SK-N-SH treated with all-trans-retinoic acid at 6 μM for 48 hours (cell line): ENCODE results near the gene ASTN2.

Experiments
- ATAC-seq: fragments of 200-7000 bp; cut with Tn5 transposase; 3 replicates; pipeline ENCODE4 v1.9.1; 2020; ENCODE audit warnings: mild to moderate bottlenecking, moderate library complexity
- ARNTL ChIP-seq: fragments of 450-650 bp; formaldehyde crosslinking; IDR thresholded peaks from 2 replicates; pipeline ENCODE4 v1.5.0; 2020; ENCODE audit warnings: low read depth, mild to moderate bottlenecking, moderate library complexity, borderline replicate concordance
- BACH2 ChIP-seq: fragments of 250-450 bp; sonication (Bioruptor Pico); IDR thresholded peaks from 2 replicates; pipeline ENCODE4 v1.9.0; 2021; ENCODE audit warnings: mild to moderate bottlenecking, borderline replicate concordance
- CSDC2 ChIP-seq: fragments of 250-450 bp; sonication (Bioruptor Pico); IDR thresholded peaks from 2 replicates; pipeline ENCODE4 v1.5.0; 2020; ENCODE audit warnings: mild to moderate bottlenecking, moderate library complexity
- CSRNP3 ChIP-seq: fragments of 250-450 bp; sonication (Bioruptor Pico); IDR thresholded peaks from 2 replicates; pipeline ENCODE4 v1.5.1; 2021; ENCODE audit warnings: mild to moderate bottlenecking, moderate library complexity
- ESRRG ChIP-seq: fragments of 250-450 bp; sonication (Bioruptor Pico); IDR thresholded peaks from 2 replicates; pipeline ENCODE4 v1.6.1; 2021; ENCODE audit warnings: mild to moderate bottlenecking
- GLIS3 ChIP-seq: fragments of 250-450 bp; sonication (Bioruptor Pico); IDR thresholded peaks from 2 replicates; pipeline ENCODE4 v1.5.0; 2020; ENCODE audit warnings: mild to moderate bottlenecking, moderate library complexity
- OSR1 ChIP-seq: fragments of 250-450 bp; sonication (Bioruptor Pico); IDR thresholded peaks from 2 replicates; pipeline ENCODE4 v1.8.0; 2022; ENCODE audit warnings: moderate library complexity, mild to moderate bottlenecking, inconsistent platforms
- SNAI2 ChIP-seq: fragments of 250-450 bp; sonication (Bioruptor Pico); IDR thresholded peaks from 2 replicates; pipeline ENCODE4 v1.5.0; 2020; ENCODE audit warnings: mild to moderate bottlenecking, moderate library complexity
- TCF4 ChIP-seq: fragments of 250-450 bp; sonication (Bioruptor Pico); IDR thresholded peaks from 2 replicates; pipeline ENCODE4 v1.8.0; 2021; ENCODE audit warnings: mild to moderate bottlenecking, moderate library complexity, borderline replicate concordance
- TOX ChIP-seq: fragments of 250-450 bp; sonication (Bioruptor Pico); IDR thresholded peaks from 2 replicates; pipeline ENCODE4 v1.8.0; 2021; ENCODE audit warnings: mild to moderate bottlenecking, moderate library complexity, borderline replicate concordance
- ZC3H10 ChIP-seq: fragments of 250-450 bp; sonication (Bioruptor Pico); IDR thresholded peaks from 2 replicates; pipeline ENCODE4 v1.5.1; 2021; ENCODE audit warnings: mild to moderate bottlenecking, moderate library complexity
- ZFP3 ChIP-seq: fragments of 250-450 bp; sonication (Bioruptor Pico); IDR thresholded peaks from 2 replicates; pipeline ENCODE4 v1.5.0; 2020; ENCODE audit warnings: mild to moderate bottlenecking, moderate library complexity
- ZFP30 ChIP-seq: fragments of 450-650 bp; formaldehyde crosslinking; IDR thresholded peaks from 2 replicates; pipeline ENCODE4 v1.5.0; 2022; ENCODE audit warnings: mild to moderate bottlenecking, moderate library complexity
- ZNF565 ChIP-seq: fragments of 450-650 bp; formaldehyde crosslinking; conservative IDR thresholded peaks from 2 replicates; pipeline ENCODE4 v1.5.0; 2020; ENCODE audit warnings: low read depth, mild to moderate bottlenecking, moderate library complexity
- ZNF70 ChIP-seq: fragments of 450-650 bp; formaldehyde crosslinking; IDR thresholded peaks from 2 replicates; pipeline ENCODE4 v1.5.0; 2020; ENCODE audit warnings: mild to moderate bottlenecking, moderate library complexity
- ZNF8 ChIP-seq: fragments of 450-650 bp; formaldehyde crosslinking; IDR thresholded peaks from 2 replicates; pipeline ENCODE4 v1.5.0; 2020; ENCODE audit warnings: mild to moderate bottlenecking, moderate library complexity
- TF ChIP-seq, protein P1 (sequence below): fragments of 250-450 bp; sonication (Bioruptor Pico); IDR thresholded peaks from 2 replicates; pipeline ENCODE4 v1.5.0; 2020; ENCODE audit warnings: mild to moderate bottlenecking, moderate library complexity
- TF ChIP-seq, protein P2 (sequence below): fragments of 250-450 bp; sonication (Bioruptor Pico); IDR thresholded peaks from 2 replicates; pipeline ENCODE4 v1.8.0; 2021; ENCODE audit warnings: low read depth, mild to moderate bottlenecking, moderate library complexity, borderline replicate concordance
- TF ChIP-seq, protein P3 (sequence below): fragments of 250-450 bp; sonication (Bioruptor Pico); IDR thresholded peaks from 2 replicates; pipeline ENCODE4 v1.5.1; 2020; ENCODE audit warnings: low read depth, mild to moderate bottlenecking, moderate library complexity

ASTN2 gene

DNA sequence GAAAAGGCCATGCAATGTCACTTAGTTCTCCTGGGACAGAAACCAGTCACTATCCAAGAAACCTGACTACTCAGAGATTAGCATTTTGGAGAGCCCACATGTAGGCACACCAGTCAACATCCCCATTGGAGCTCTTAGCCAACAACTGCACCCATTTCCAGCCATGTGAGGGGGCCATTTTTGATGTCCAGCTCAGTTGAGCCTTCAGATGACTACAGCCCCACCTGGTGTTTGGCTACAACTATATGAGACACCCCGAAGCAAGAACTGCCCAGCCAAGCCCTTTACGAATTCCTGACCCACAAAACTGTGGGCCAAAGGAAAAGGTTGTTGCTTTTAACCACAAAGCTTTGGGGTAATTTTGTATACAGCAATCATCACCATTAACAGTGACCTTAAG, 300.1 kb downstream of the ASTN2 start:
- TF ChIP-seq OSR1 (CRISPR knock-in tag) (no peak), ZNF8 (CRISPR knock-in tag) (no peak), BACH2 (CRISPR knock-in tag) (no peak), CSRNP3 (no peak), ARNTL (CRISPR knock-in tag) (no peak), TCF4 (CRISPR knock-in tag) (no peak), ZFP3 (CRISPR knock-in tag) (no peak), ESRRG (CRISPR knock-in tag) (no peak), TOX (CRISPR knock-in tag) (no peak), ZC3H10 (CRISPR knock-in tag) (no peak), GLIS3 (CRISPR knock-in tag) (no peak)
- TF ChIP-seq, protein P1, sequence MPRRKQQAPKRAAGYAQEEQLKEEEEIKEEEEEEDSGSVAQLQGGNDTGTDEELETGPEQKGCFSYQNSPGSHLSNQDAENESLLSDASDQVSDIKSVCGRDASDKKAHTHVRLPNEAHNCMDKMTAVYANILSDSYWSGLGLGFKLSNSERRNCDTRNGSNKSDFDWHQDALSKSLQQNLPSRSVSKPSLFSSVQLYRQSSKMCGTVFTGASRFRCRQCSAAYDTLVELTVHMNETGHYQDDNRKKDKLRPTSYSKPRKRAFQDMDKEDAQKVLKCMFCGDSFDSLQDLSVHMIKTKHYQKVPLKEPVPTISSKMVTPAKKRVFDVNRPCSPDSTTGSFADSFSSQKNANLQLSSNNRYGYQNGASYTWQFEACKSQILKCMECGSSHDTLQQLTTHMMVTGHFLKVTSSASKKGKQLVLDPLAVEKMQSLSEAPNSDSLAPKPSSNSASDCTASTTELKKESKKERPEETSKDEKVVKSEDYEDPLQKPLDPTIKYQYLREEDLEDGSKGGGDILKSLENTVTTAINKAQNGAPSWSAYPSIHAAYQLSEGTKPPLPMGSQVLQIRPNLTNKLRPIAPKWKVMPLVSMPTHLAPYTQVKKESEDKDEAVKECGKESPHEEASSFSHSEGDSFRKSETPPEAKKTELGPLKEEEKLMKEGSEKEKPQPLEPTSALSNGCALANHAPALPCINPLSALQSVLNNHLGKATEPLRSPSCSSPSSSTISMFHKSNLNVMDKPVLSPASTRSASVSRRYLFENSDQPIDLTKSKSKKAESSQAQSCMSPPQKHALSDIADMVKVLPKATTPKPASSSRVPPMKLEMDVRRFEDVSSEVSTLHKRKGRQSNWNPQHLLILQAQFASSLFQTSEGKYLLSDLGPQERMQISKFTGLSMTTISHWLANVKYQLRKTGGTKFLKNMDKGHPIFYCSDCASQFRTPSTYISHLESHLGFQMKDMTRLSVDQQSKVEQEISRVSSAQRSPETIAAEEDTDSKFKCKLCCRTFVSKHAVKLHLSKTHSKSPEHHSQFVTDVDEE (CRISPR knock-in tag) = no peak
- TF ChIP-seq, protein P2, sequence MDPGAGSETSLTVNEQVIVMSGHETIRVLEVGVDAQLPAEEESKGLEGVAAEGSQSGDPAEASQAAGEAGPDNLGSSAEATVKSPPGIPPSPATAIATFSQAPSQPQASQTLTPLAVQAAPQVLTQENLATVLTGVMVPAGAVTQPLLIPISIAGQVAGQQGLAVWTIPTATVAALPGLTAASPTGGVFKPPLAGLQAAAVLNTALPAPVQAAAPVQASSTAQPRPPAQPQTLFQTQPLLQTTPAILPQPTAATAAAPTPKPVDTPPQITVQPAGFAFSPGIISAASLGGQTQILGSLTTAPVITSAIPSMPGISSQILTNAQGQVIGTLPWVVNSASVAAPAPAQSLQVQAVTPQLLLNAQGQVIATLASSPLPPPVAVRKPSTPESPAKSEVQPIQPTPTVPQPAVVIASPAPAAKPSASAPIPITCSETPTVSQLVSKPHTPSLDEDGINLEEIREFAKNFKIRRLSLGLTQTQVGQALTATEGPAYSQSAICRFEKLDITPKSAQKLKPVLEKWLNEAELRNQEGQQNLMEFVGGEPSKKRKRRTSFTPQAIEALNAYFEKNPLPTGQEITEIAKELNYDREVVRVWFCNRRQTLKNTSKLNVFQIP (CRISPR knock-in tag) = no peak
- TF ChIP-seq, protein P3, sequence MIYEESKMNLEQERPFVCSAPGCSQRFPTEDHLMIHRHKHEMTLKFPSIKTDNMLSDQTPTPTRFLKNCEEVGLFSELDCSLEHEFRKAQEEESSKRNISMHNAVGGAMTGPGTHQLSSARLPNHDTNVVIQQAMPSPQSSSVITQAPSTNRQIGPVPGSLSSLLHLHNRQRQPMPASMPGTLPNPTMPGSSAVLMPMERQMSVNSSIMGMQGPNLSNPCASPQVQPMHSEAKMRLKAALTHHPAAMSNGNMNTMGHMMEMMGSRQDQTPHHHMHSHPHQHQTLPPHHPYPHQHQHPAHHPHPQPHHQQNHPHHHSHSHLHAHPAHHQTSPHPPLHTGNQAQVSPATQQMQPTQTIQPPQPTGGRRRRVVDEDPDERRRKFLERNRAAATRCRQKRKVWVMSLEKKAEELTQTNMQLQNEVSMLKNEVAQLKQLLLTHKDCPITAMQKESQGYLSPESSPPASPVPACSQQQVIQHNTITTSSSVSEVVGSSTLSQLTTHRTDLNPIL (CRISPR knock-in tag) = no peak
- ATAC-seq = no peak

DNA sequence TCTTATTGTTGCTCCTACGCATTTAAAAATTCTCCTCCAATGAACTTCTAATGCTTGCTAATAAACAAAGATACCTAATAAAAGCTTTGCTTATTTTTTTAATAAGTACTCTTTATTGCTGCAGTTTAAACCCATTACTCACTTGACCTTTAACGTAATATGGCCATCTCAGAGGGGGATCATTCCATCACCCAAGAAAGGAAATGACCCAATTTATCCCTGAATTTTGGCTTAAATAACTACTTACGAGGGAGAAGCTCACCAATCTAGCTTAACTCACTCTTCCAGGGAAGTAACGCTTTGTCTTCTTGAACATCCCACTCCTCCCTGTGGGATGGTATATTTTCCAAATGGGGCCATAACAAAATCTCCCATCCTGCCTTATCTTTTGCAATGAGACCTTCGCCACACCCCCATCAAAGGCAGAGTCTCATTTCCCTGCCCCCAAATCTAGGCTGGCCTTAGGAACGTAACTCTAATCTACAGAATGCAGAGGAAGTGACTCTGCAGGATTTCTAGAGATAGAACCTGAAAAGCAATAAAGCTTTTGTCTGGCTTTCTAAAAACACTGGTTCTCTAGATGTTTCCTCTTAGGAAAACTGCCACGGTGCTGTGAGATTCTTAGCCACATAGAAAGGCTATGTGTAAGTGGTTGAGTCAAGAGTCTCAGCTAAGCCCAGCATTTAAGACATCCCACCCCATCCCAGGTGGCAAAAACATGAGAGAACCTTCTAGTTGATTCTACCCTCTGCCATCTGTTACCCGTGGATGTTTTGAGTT, 310.0 kb downstream of the ASTN2 start:
- TF ChIP-seq CSDC2 (CRISPR knock-in tag) (no peak), ZNF565 (CRISPR knock-in tag) (no peak), ZNF70 (CRISPR knock-in tag) (no peak), TOX (CRISPR knock-in tag) (no peak), GLIS3 (CRISPR knock-in tag) (no peak), SNAI2 (CRISPR knock-in tag) (no peak), ZFP30 (CRISPR knock-in tag) (no peak)
- TF ChIP-seq, protein P2 (CRISPR knock-in tag) = no peak
- TF ChIP-seq, protein P1 (CRISPR knock-in tag) = no peak
- no peak for ATAC-seq
